A673 (cell line): ENCODE measurements around the gene HMCN2. TPM values are rescaled to one million over a fixed set of nuclear protein-coding genes. Genes with fewer than 3 reads are reported as not detected.

ENCODE experiments used
- BruUV-seq: library from RNA; stranded (reverse); fragments of 400-500 nt; replicated peaks from 2 replicates; lab custom pipeline; 2021; lab: Mats Ljungman, UMichigan
- CTCF ChIA-PET: fragments of 300-600 bp; sonication (Branson Sonifier 250); formaldehyde crosslinking; loops from one replicate; lab custom pipeline; 2022; ENCODE audit warnings: antibody characterized with exemption; lab: Charles Lee
- POLR2A ChIA-PET: fragments of 300-600 bp; sonication (Branson Sonifier 250); formaldehyde crosslinking; loops from one replicate; lab custom pipeline; 2022; ENCODE audit warnings: antibody characterized with exemption; ENCODE audit not compliant: low non-redundant PET; lab: Charles Lee
- DNase-seq: peaks from one replicate; pipeline ENCODE4 v3.0.0-alpha.2; 2015; ENCODE audit warnings: low spot score
- H3K27ac ChIP-seq: fragments of 200-600 bp; sonication (generic); 2 replicates; pipeline ENCODE4 v1.5.1; 2016; ENCODE audit warnings: mixed run types, low read depth, mild to moderate bottlenecking, mixed read lengths, antibody characterized with exemption, low read length; ENCODE audit not compliant: poor library complexity, severe bottlenecking
- H3K27me3 ChIP-seq: fragments of 200-600 bp; sonication (generic); replicated peaks from 2 replicates; pipeline ENCODE4 v1.6.1; 2017; ENCODE audit warnings: mixed run types, low read depth, mild to moderate bottlenecking, mixed read lengths, antibody characterized with exemption, low read length; ENCODE audit not compliant: insufficient read depth, poor library complexity
- H3K36me3 ChIP-seq: fragments of 200-600 bp; sonication (generic); 2 replicates; pipeline ENCODE4 v1.6.1; 2016; ENCODE audit warnings: mixed run types, mild to moderate bottlenecking, mixed read lengths, antibody characterized with exemption, low read length; ENCODE audit not compliant: insufficient read depth, poor library complexity, severe bottlenecking
- H3K4me1 ChIP-seq: fragments of 200-600 bp; sonication (generic); 2 replicates; pipeline ENCODE4 v1.6.1; 2017; ENCODE audit warnings: mixed run types, mild to moderate bottlenecking, mixed read lengths, antibody characterized with exemption, low read length; ENCODE audit not compliant: insufficient read depth, poor library complexity, severe bottlenecking
- H3K4me3 ChIP-seq: fragments of 200-600 bp; sonication (generic); 2 replicates; pipeline ENCODE4 v1.5.1; 2016; ENCODE audit warnings: low read depth, mixed run types, mild to moderate bottlenecking, mixed read lengths, low read length; ENCODE audit not compliant: poor library complexity, severe bottlenecking
- H3K9me3 ChIP-seq: fragments of 200-600 bp; sonication (generic); 2 replicates; pipeline ENCODE4 v1.6.1; 2016; ENCODE audit warnings: mixed run types, low read depth, mild to moderate bottlenecking, mixed read lengths, antibody characterized with exemption, low read length; ENCODE audit not compliant: poor library complexity, severe bottlenecking
- EZH2 ChIP-seq: fragments of 200-600 bp; sonication (generic); IDR thresholded peaks from 2 replicates; pipeline ENCODE4 v1.6.1; 2017; ENCODE audit warnings: borderline replicate concordance, low read depth, mild to moderate bottlenecking, mixed read lengths, antibody characterized with exemption, low read length; ENCODE audit not compliant: poor library complexity, severe bottlenecking
- intact Hi-C: fragments of 100-400 bp; cut with micrococcal nuclease; formaldehyde crosslinking; loops from one replicate; pipeline ENCODE4 v1.10.0; 2022; ENCODE audit not compliant: unreplicated experiment
- total RNA-seq: library from RNA; stranded (reverse); gene quantifications from 2 replicates; pipeline ENCODE4 v1.2.3, GENCODE V29; 2021
- TF ChIP-seq, protein P1 (sequence below): fragments of 300-800, 200-600 bp; sonication (generic); conservative IDR thresholded peaks from 2 replicates; pipeline ENCODE4 v1.5.1; 2017; ENCODE audit warnings: low read depth, mild to moderate bottlenecking, antibody characterized with exemption, low read length, moderate library complexity, mixed read lengths

HMCN2 gene
- total RNA-seq, 1 experiment from 2014 or later: 0.28 TPM

DNA sequence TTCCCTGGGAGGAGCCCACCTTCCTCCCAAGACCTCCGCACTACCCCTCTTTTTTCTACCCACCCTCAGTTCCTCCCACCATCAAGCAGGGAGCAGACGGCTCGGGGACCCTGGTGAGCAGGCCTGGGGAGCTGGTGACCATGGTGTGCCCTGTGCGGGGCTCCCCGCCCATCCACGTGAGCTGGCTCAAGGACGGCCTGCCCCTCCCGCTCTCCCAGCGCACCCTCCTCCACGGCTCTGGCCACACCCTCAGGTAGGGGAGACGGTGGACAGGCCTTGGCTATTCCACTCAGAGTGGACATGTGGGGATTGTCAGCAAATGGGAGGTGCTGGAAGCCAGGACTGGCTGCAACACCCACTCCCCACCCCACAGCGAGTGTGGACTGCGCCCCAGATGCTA is 126.3 kb downstream of the HMCN2 start:
- POLR2A ChIA-PET: no interaction called here
- Histone ChIP-seq H3K4me3 (no peak overlapping the region), H3K4me1 (no peaks in the 10 kb centered on the region), H3K27ac (no peak overlapping the region), H3K27me3 (no peaks in the 10 kb centered on the region), H3K9me3 (no peaks in the 10 kb centered on the region), H3K36me3 (no peaks in the 10 kb centered on the region)
- BruUV-seq: no TSS peak
- TF ChIP-seq EZH2: no peak
- TF ChIP-seq, protein P1, sequence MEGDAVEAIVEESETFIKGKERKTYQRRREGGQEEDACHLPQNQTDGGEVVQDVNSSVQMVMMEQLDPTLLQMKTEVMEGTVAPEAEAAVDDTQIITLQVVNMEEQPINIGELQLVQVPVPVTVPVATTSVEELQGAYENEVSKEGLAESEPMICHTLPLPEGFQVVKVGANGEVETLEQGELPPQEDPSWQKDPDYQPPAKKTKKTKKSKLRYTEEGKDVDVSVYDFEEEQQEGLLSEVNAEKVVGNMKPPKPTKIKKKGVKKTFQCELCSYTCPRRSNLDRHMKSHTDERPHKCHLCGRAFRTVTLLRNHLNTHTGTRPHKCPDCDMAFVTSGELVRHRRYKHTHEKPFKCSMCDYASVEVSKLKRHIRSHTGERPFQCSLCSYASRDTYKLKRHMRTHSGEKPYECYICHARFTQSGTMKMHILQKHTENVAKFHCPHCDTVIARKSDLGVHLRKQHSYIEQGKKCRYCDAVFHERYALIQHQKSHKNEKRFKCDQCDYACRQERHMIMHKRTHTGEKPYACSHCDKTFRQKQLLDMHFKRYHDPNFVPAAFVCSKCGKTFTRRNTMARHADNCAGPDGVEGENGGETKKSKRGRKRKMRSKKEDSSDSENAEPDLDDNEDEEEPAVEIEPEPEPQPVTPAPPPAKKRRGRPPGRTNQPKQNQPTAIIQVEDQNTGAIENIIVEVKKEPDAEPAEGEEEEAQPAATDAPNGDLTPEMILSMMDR: no peak
- DNase-seq: no peak
- CTCF ChIA-PET: no interaction called here
- intact Hi-C loops: no loop called here

DNA sequence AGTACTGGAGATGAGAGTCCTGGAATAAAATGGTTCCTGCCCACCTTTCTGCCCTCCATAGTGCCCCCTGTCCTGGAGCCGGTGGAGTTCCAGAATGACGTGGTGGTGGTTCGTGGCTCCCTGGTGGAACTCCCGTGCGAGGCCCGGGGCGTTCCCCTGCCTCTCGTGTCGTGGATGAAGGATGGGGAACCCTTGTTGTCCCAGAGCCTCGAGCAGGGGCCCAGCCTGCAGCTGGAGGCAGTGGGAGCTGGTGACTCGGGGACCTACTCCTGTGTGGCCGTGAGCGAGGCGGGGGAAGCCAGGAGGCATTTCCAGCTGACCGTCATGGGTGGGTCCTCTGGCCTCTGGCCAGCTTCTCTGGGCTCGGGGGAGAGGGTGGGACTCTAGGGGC is 128.1 kb downstream of the HMCN2 start:
- TF ChIP-seq, protein P1: no peak
- no peak for TF ChIP-seq EZH2
- CTCF ChIA-PET: no interaction called here
- no peak overlapping the region for H3K27ac ChIP-seq

DNA sequence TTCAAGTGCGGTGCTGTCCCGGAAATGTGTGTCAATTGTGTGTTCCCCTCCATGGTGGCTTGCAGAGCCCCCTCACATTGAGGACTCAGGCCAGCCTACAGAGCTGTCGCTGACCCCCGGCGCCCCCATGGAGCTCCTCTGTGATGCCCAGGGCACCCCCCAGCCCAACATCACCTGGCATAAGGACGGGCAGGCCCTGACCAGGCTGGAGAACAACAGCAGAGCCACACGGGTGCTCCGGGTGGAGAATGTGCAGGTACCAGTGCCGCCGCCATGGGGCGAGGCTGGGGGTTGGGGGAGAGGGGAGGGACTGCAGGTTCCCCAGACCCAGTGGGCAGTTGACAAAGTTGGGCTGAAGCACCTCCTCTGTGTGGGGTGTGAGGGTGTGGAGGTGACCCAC is 128.8 kb downstream of the HMCN2 start:
- Histone ChIP-seq H3K4me1 (no peaks in the 10 kb centered on the region), H3K4me3 (no peak overlapping the region), H3K27me3 (no peaks in the 10 kb centered on the region), H3K36me3 (no peaks in the 10 kb centered on the region), H3K27ac (no peak overlapping the region), H3K9me3 (no peaks in the 10 kb centered on the region)
- CTCF ChIA-PET: no interaction called here
- TF ChIP-seq, protein P1: no peak
- no peak for TF ChIP-seq EZH2
- intact Hi-C loops: no loop called here
- POLR2A ChIA-PET: no interaction called here
- DNase-seq: no peak
- no TSS peak for BruUV-seq

More for the DNA sequence above, 128.1 kb downstream of the HMCN2 start:
- no peaks in the 10 kb centered on the region for H3K36me3 ChIP-seq
- no peak overlapping the region for H3K4me3 ChIP-seq
- BruUV-seq: no TSS peak
- H3K4me1 ChIP-seq: no peaks in the 10 kb centered on the region
- POLR2A ChIA-PET: no interaction called here
- no peak for DNase-seq
- no peaks in the 10 kb centered on the region for H3K9me3 ChIP-seq
- intact Hi-C loops: loop anchor here (1.0 kb wide), 1 partner anchor 44 kb away; no protein-coding TSS in a partner anchor
- H3K27me3 ChIP-seq: no peaks in the 10 kb centered on the region
